HepG2 (cell line): ENCODE results near the gene DPY30. TPM values are rescaled to one million over a fixed set of nuclear protein-coding genes. Genes with fewer than 3 reads are reported as not detected.

Experiments used
- AFF4 ChIP-seq: sonication (generic); formaldehyde crosslinking; IDR thresholded peaks from 2 replicates; pipeline ENCODE4 v1.4.0; 2020; ENCODE audit warnings: missing genetic modification reagents
- ATF7 ChIP-seq, 2 experiments: fragments of 450-650 bp in 1 of 2; sonication (generic) in 1 of 2; formaldehyde crosslinking in 1 of 2; IDR thresholded peaks; 2 replicates each; pipeline versions ENCODE4 v1.4.0 to v1.6.1; 2016 to 2020; ENCODE audit warnings: antibody characterized with exemption in 1 of 2, mild to moderate bottlenecking in 1 of 2, missing genetic modification reagents in 1 of 2
- FOXA3 ChIP-seq: IDR thresholded peaks from 2 replicates; pipeline ENCODE4 v1.6.1; 2016; ENCODE audit warnings: missing genetic modification reagents, missing compliant biosample characterization
- MBNL3 ChIP-seq: fragments of 250-450 bp; sonication (Bioruptor Pico); conservative IDR thresholded peaks from 2 replicates; pipeline ENCODE4 v1.8.0; 2022; ENCODE audit warnings: mild to moderate bottlenecking, inconsistent platforms
- NR1H2 ChIP-seq: sonication (generic); formaldehyde crosslinking; IDR thresholded peaks from 2 replicates; pipeline ENCODE4 v1.8.1; 2022; ENCODE audit warnings: low read depth, missing genetic modification reagents, borderline replicate concordance
- NR2C2 ChIP-seq: sonication (generic); formaldehyde crosslinking; IDR thresholded peaks from 2 replicates; pipeline ENCODE4 v1.4.0; 2020; ENCODE audit warnings: missing genetic modification reagents, mild to moderate bottlenecking, moderate library complexity, borderline replicate concordance
- RBM39 ChIP-seq: fragments of 200-400 bp; formaldehyde crosslinking; IDR thresholded peaks from one replicate; pipeline ENCODE4 v1.6.1; 2018; ENCODE audit warnings: antibody characterized with exemption, mild to moderate bottlenecking, low read depth, low read length; ENCODE audit not compliant: poor library complexity, severe bottlenecking
- SCMH1 ChIP-seq: sonication (generic); formaldehyde crosslinking; IDR thresholded peaks from 2 replicates; pipeline ENCODE4 v1.9.0; 2021; ENCODE audit warnings: missing genetic modification reagents, mild to moderate bottlenecking, borderline replicate concordance
- SMC3 ChIP-seq: IDR thresholded peaks from 2 replicates; pipeline ENCODE4 v1.6.1; 2011; ENCODE audit warnings: low read length, improper control_type of control experiment
- ZBTB20 ChIP-seq: sonication (generic); formaldehyde crosslinking; IDR thresholded peaks from 2 replicates; pipeline ENCODE4 v1.8.1; 2023; ENCODE audit warnings: missing genetic modification reagents, low read depth, mild to moderate bottlenecking, borderline replicate concordance
- ZBTB3 ChIP-seq: sonication (generic); formaldehyde crosslinking; IDR thresholded peaks from 2 replicates; pipeline ENCODE4 v1.4.0; 2020; ENCODE audit warnings: low read depth, mild to moderate bottlenecking, moderate library complexity, missing genetic modification reagents, borderline replicate concordance
- ZHX1 ChIP-seq: sonication (generic); formaldehyde crosslinking; IDR thresholded peaks from 2 replicates; pipeline ENCODE4 v1.8.1; 2022; ENCODE audit warnings: low read depth, mild to moderate bottlenecking, missing genetic modification reagents
- ZNF224 ChIP-seq: sonication (generic); formaldehyde crosslinking; IDR thresholded peaks from 2 replicates; pipeline ENCODE4 v1.5.0; 2020; ENCODE audit warnings: mild to moderate bottlenecking, missing genetic modification reagents
- ZNF605 ChIP-seq: sonication (generic); formaldehyde crosslinking; IDR thresholded peaks from 2 replicates; pipeline ENCODE4 v1.8.0; 2022; ENCODE audit warnings: mild to moderate bottlenecking, missing genetic modification reagents
- ZNF713 ChIP-seq: sonication (generic); formaldehyde crosslinking; IDR thresholded peaks from 2 replicates; pipeline ENCODE4 v1.4.0; 2020; ENCODE audit warnings: mild to moderate bottlenecking, missing genetic modification reagents
- ZNF749 ChIP-seq: sonication (generic); formaldehyde crosslinking; IDR thresholded peaks from 2 replicates; pipeline ENCODE4 v1.8.0; 2022; ENCODE audit warnings: mild to moderate bottlenecking, missing genetic modification reagents, moderate library complexity, borderline replicate concordance
- ZNF83 ChIP-seq: sonication (generic); formaldehyde crosslinking; IDR thresholded peaks from 2 replicates; pipeline ENCODE4 v1.4.0; 2020; ENCODE audit warnings: missing genetic modification reagents, mild to moderate bottlenecking, borderline replicate concordance
- ZSCAN9 ChIP-seq: IDR thresholded peaks from 2 replicates; pipeline ENCODE4 v1.6.1; 2016; ENCODE audit warnings: borderline replicate concordance
- polyA plus RNA-seq, 8 experiments: library from polyadenylated mRNA; depleted of rRNA in 3 of 8; stranded (reverse) in 7 of 8; unstranded in 1 of 8; fragments of >200 nt; fragmentation: Illumina TruSeq in 4 of 8; extraction: Trizol in 4 of 8; gene quantifications; 2 replicates each; pipeline versions ENCODE4 v1.2.1 to v1.2.3, GENCODE V29; 2011 to 2016; ENCODE audit warnings: low read depth in 4 of 8, missing spikeins in 1 of 8, mixed read lengths in 1 of 8; ENCODE audit not compliant: insufficient read depth in 1 of 8
- total RNA-seq, 5 experiments: library from RNA; depleted of rRNA; stranded (reverse); fragments of >200 nt; fragmentation: Illumina TruSeq; extraction: Trizol; gene quantifications; 2 replicates each; pipeline ENCODE4 v1.2.3, GENCODE V29; 2016; ENCODE audit warnings: low read depth in 1 of 5
- TF ChIP-seq, protein P1 (sequence below): sonication (generic); formaldehyde crosslinking; conservative IDR thresholded peaks from 2 replicates; pipeline ENCODE4 v1.5.0; 2020; ENCODE audit warnings: missing genetic modification reagents

DPY30 gene
- total and polyA plus RNA-seq, 2 of the 13 experiments (the other 11 are each of a cell fraction or from before 2014, with no cell fraction given): 98.1 to 118 TPM

DNA sequence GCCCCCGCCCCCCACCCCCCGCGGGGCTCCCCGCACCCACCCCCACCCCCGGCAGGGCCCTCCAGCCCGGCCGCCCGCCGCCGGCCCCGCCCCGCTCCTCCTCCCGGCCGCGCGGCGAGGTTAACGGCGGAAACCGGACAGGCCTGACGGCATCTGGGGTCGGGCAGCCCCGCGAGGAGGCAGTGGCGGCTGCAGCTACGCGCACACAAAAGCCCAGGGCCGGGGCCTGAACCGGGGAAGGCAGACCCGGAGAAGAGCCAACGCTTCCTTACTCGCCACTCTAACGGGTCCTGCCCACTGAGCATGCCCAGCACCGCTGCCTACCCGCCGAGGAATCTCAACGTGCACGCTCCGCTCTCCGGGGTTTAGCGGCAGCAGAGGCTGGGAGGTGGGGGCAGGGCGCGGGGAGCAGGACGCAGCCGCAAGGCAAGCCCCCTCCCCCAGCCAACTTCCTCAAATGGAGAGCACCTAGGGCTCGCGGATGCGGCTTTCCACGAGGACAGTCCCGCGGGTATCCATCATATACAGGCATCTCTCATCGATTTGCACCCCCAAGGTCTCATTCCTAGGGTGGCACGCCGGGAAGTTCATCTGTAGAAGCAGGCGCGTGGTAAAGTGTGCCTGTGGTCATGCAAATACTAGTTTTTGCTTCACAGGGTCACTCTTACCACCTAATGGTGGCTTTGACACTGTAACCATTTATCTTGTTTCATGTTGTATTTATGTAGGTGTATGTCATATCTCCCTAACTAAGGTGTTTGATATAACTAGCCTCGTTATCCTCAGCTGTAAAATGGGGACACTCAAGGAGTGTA is 28.7 kb downstream of the DPY30 start, which contains the start of gene MEMO1 (continued):
- no peak for TF ChIP-seq ATF7 (IDR thresholded peaks at IDR 0.05)
- TF ChIP-seq ATF7 (CRISPR knock-in tag; IDR thresholded peaks at IDR 0.05): peak; percentile 79
- peak; percentile 76; the same call in 1 of the 2 replicates for TF ChIP-seq ZNF83 (CRISPR knock-in tag)
- peak; percentile 94 for TF ChIP-seq RBM39
- TF ChIP-seq ZBTB3 (CRISPR knock-in tag): peak; percentile 54; the same call in 1 of the 2 replicates
- TF ChIP-seq ZSCAN9: peak; percentile 95
- TF ChIP-seq NR2C2 (CRISPR knock-in tag): peak; percentile 78
- TF ChIP-seq ZHX1 (CRISPR knock-in tag): peak; percentile 93
- TF ChIP-seq FOXA3 (CRISPR knock-in tag): peak; percentile 84
- TF ChIP-seq ZNF605: peak; percentile 97
- TF ChIP-seq ZNF224 (CRISPR knock-in tag): no peak
- no peak for TF ChIP-seq ZNF713 (CRISPR knock-in tag)
- peak; percentile 94; the same call in 1 of the 2 replicates for TF ChIP-seq ZBTB20 (CRISPR knock-in tag)
- peak; percentile 72; the same call in 1 of the 2 replicates for TF ChIP-seq AFF4 (CRISPR knock-in tag)
- no peak for TF ChIP-seq SCMH1 (CRISPR knock-in tag)
- peak; percentile 80; the same call in 1 of the 2 replicates for TF ChIP-seq NR1H2 (CRISPR knock-in tag)
- TF ChIP-seq SMC3: 0 out of 2 replicates have a peak, but pooled peaks have one; percentile 1
- no peak for TF ChIP-seq MBNL3 (CRISPR knock-in tag)
- TF ChIP-seq, protein P1, sequence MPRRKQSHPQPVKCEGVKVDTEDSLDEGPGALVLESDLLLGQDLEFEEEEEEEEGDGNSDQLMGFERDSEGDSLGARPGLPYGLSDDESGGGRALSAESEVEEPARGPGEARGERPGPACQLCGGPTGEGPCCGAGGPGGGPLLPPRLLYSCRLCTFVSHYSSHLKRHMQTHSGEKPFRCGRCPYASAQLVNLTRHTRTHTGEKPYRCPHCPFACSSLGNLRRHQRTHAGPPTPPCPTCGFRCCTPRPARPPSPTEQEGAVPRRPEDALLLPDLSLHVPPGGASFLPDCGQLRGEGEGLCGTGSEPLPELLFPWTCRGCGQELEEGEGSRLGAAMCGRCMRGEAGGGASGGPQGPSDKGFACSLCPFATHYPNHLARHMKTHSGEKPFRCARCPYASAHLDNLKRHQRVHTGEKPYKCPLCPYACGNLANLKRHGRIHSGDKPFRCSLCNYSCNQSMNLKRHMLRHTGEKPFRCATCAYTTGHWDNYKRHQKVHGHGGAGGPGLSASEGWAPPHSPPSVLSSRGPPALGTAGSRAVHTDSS: 0 out of 2 replicates have a peak, but pooled peaks have one; percentile 68
- peak; percentile 98; the same call in 1 of the 2 replicates for TF ChIP-seq ZNF749
